Neural progenitor cell (in vitro differentiated cells): ENCODE data around the gene MKRN2.

Experiments
- EZH2 ChIP-seq: fragments of 200-600 bp; sonication (generic); IDR thresholded peaks from 2 replicates; pipeline ENCODE4 v1.6.1; 2017; ENCODE audit warnings: antibody characterized with exemption, mild to moderate bottlenecking, moderate library complexity
- EZH2phosphoT487 ChIP-seq: fragments of 200-600 bp; sonication (generic); IDR thresholded peaks from 2 replicates; pipeline ENCODE4 v1.6.1; 2017; ENCODE audit warnings: antibody characterized with exemption
- TF ChIP-seq, protein P1 (sequence below): fragments of 200-600 bp; sonication (generic); IDR thresholded peaks from 2 replicates; pipeline ENCODE4 v1.5.1; 2017; ENCODE audit warnings: antibody characterized with exemption, mild to moderate bottlenecking

DNA sequence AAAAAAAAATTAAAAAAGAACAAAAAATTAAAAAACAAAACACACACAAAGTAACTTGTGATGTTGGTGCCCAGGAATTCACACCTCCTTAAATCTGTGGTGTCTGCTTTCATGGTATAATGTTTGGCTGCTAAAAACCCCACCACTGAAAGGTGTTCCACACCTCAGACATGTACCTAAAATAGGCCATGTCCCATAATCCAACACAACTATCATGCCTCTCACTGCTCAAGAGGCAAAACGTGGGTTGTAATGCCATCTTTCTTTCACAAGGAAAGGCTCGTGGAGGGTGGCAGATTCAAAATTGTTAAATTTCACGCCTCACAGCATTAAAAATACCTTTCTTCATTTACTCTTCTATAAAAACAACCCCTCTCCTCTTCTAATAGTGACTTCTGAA, 29.5 kb downstream of the MKRN2 start:
- TF ChIP-seq, protein P1, sequence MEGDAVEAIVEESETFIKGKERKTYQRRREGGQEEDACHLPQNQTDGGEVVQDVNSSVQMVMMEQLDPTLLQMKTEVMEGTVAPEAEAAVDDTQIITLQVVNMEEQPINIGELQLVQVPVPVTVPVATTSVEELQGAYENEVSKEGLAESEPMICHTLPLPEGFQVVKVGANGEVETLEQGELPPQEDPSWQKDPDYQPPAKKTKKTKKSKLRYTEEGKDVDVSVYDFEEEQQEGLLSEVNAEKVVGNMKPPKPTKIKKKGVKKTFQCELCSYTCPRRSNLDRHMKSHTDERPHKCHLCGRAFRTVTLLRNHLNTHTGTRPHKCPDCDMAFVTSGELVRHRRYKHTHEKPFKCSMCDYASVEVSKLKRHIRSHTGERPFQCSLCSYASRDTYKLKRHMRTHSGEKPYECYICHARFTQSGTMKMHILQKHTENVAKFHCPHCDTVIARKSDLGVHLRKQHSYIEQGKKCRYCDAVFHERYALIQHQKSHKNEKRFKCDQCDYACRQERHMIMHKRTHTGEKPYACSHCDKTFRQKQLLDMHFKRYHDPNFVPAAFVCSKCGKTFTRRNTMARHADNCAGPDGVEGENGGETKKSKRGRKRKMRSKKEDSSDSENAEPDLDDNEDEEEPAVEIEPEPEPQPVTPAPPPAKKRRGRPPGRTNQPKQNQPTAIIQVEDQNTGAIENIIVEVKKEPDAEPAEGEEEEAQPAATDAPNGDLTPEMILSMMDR: no peak
- TF ChIP-seq EZH2: no peak
- no peak for TF ChIP-seq EZH2phosphoT487
